K562 (cell line): Measurements from ENCODE around the gene KLKB1. TPM values are rescaled to one million over a fixed set of nuclear protein-coding genes. Genes with fewer than 3 reads are reported as not detected.

ENCODE experiments used
- ATF2 ChIP-seq: sonication (generic); formaldehyde crosslinking; IDR thresholded peaks from 2 replicates; pipeline ENCODE4 v1.8.1; 2022; ENCODE audit warnings: missing genetic modification reagents
- E2F3 ChIP-seq: fragments of 250-450 bp; sonication (Bioruptor Pico); IDR thresholded peaks from 2 replicates; pipeline ENCODE4 v1.4.0; 2020; ENCODE audit warnings: mild to moderate bottlenecking
- HDAC3 ChIP-seq: fragments of 450-650 bp; IDR thresholded peaks from 2 replicates; pipeline ENCODE4 v1.6.1; 2018; ENCODE audit warnings: borderline replicate concordance, mild to moderate bottlenecking, moderate library complexity; ENCODE audit not compliant: partially characterized antibody
- MYBL2 ChIP-seq, 2 experiments: fragments of 450-650 bp in 1 of 2; sonication (generic) in 1 of 2; formaldehyde crosslinking in 1 of 2; IDR thresholded peaks; 2 replicates each; pipeline versions ENCODE4 v1.6.1 to v1.8.1; 2017 to 2022; ENCODE audit warnings: borderline replicate concordance in 1 of 2, inconsistent platforms in 1 of 2, low read depth in 1 of 2, mild to moderate bottlenecking in 1 of 2, missing genetic modification reagents in 1 of 2, moderate library complexity in 1 of 2
- PRDM10 ChIP-seq: fragments of 450-650 bp; IDR thresholded peaks from 2 replicates; pipeline ENCODE4 v1.6.1; 2018; ENCODE audit not compliant: partially characterized antibody
- PREB ChIP-seq: sonication (generic); formaldehyde crosslinking; IDR thresholded peaks from 2 replicates; pipeline ENCODE4 v1.8.1; 2023; ENCODE audit warnings: mild to moderate bottlenecking, missing genetic modification reagents
- SRSF3 ChIP-seq: fragments of 200-400 bp; formaldehyde crosslinking; IDR thresholded peaks from 2 replicates; pipeline ENCODE4 v1.6.1; 2016; ENCODE audit warnings: mild to moderate bottlenecking, low read length, moderate library complexity; ENCODE audit not compliant: insufficient read depth
- STAG1 ChIP-seq: sonication (generic); formaldehyde crosslinking; IDR thresholded peaks from 2 replicates; pipeline ENCODE4 v1.5.0; 2020; ENCODE audit warnings: missing genetic modification reagents, borderline replicate concordance
- STAT6 ChIP-seq: sonication (generic); formaldehyde crosslinking; IDR thresholded peaks from 2 replicates; pipeline ENCODE4 v1.8.1; 2023; ENCODE audit warnings: mild to moderate bottlenecking, missing genetic modification reagents
- TCFL5 ChIP-seq: fragments of 250-450 bp; sonication (Bioruptor Pico); conservative IDR thresholded peaks from 2 replicates; pipeline ENCODE4 v1.6.1; 2021; ENCODE audit warnings: mild to moderate bottlenecking, moderate library complexity, matching md5 sums
- VEZF1 ChIP-seq: fragments of 200-800 bp; sonication (Bioruptor generic); IDR thresholded peaks from 2 replicates; pipeline ENCODE4 v1.6.1; 2017; ENCODE audit warnings: missing genetic modification characterization, missing compliant biosample characterization
- ZNF263 ChIP-seq: sonication (generic); formaldehyde crosslinking; IDR thresholded peaks from 2 replicates; pipeline ENCODE4 v1.8.0; 2022; ENCODE audit warnings: mild to moderate bottlenecking, missing genetic modification reagents, borderline replicate concordance
- ZNF551 ChIP-seq: fragments of 250-450 bp; sonication (Bioruptor Pico); IDR thresholded peaks from 2 replicates; pipeline ENCODE4 v1.5.0; 2021; ENCODE audit warnings: mild to moderate bottlenecking, moderate library complexity
- polyA plus RNA-seq, 8 experiments: library from polyadenylated mRNA; depleted of rRNA in 4 of 8; stranded (reverse) in 5 of 8; unstranded in 3 of 8; fragments of >200 nt; fragmentation: Nextera tagmentation in 2 of 8; fragmentation: Illumina TruSeq in 1 of 8; extraction: Ambion mirVana in 2 of 8; extraction: Trizol in 1 of 8; gene quantifications; 2 replicates each; pipeline versions ENCODE4 v1.2.1 to v1.2.3, GENCODE V29; 2011 to 2014; ENCODE audit warnings: inconsistent platforms in 1 of 8, missing spikeins in 1 of 8
- total RNA-seq, 7 experiments: library from RNA; depleted of rRNA in 6 of 7; stranded (reverse); fragments of >200 nt in 6 of 7; fragmentation: Illumina TruSeq in 2 of 7; extraction: Trizol in 2 of 7; gene quantifications; 2 replicates each; pipeline versions ENCODE4 v1.2.1 to v1.2.3, GENCODE V29; 2011 to 2021; ENCODE audit warnings: low replicate concordance in 1 of 7

Gene KLKB1
- total and polyA plus RNA-seq, 9 of the 15 experiments (the other 6 are each of a cell fraction or from before 2014, with no cell fraction given) = 0.27 TPM; not detected in 8

- TF ChIP-seq ATF2 (CRISPR knock-in tag) = no peak
- TF ChIP-seq HDAC3 = no peak
- no peak for TF ChIP-seq SRSF3
- no peak for TF ChIP-seq TCFL5
- TF ChIP-seq MYBL2 (IDR thresholded peaks at IDR 0.05; ENCODE audit: low read depth) = no peak
- TF ChIP-seq MYBL2 (CRISPR knock-in tag; IDR thresholded peaks at IDR 0.05; ENCODE audit: borderline replicate concordance) = no peak
- TF ChIP-seq STAG1 (CRISPR knock-in tag) = no peak
- TF ChIP-seq STAT6 (CRISPR knock-in tag) = peak; percentile 65; the same call in 1 of the 2 replicates
- no peak for TF ChIP-seq PRDM10
- TF ChIP-seq ZNF263 = no peak; the same call in 1 of the 2 replicates
- TF ChIP-seq E2F3 = peak; percentile 94
- TF ChIP-seq VEZF1 (CRISPR knock-in tag) = peak; percentile 68
- TF ChIP-seq ZNF551 = no peak
- no peak for TF ChIP-seq PREB
Observed at GRCh38 chr4:186191200-186192065, 35.9 kb upstream of the KLKB1 start, which contains the start of gene CYP4V2 (continued).
